Thyroid gland (tissue), 4 donors: ENCODE results near the gene GCN1.

Experiments used
- POLR2A ChIP-seq, 2 donors: fragments of 450-650 bp; IDR thresholded peaks; one replicate each; pipeline ENCODE4 v1.6.1; 2017; ENCODE audit warnings: antibody characterized with exemption in 2 of 2, mild to moderate bottlenecking in 2 of 2, moderate library complexity in 1 of 2
- TF ChIP-seq, protein P1 (sequence below), 6 experiments: fragments of 200-600 bp in 3 of 6; fragments of 450-650 bp in 3 of 6; sonication (generic) in 3 of 6; IDR thresholded peaks; one replicate each; pipeline ENCODE4 v1.5.1; 2016 to 2019; ENCODE audit warnings: antibody characterized with exemption in 6 of 6, mild to moderate bottlenecking in 2 of 6, inconsistent platforms in 1 of 6, moderate library complexity in 1 of 6

DNA sequence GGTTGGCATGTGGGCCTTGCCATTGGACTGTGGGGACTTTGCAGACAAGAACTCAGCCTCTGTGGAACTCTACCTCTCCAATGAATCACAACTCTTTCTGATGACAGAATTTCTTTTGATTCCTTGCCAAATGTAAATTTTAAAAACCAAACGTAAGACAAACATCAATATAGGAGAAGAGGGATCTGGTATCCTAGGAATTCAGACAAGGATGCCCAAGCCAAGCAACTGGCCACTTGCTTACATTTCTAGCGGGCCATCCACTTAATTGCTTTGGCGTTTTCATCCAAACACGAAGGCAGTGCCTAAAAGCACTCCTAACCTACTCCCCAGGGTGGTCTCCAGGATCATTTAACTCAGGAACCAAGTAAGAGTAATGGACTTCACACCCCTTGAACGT lies 54.6 kb downstream of the GCN1 start:
- TF ChIP-seq, protein P1, sequence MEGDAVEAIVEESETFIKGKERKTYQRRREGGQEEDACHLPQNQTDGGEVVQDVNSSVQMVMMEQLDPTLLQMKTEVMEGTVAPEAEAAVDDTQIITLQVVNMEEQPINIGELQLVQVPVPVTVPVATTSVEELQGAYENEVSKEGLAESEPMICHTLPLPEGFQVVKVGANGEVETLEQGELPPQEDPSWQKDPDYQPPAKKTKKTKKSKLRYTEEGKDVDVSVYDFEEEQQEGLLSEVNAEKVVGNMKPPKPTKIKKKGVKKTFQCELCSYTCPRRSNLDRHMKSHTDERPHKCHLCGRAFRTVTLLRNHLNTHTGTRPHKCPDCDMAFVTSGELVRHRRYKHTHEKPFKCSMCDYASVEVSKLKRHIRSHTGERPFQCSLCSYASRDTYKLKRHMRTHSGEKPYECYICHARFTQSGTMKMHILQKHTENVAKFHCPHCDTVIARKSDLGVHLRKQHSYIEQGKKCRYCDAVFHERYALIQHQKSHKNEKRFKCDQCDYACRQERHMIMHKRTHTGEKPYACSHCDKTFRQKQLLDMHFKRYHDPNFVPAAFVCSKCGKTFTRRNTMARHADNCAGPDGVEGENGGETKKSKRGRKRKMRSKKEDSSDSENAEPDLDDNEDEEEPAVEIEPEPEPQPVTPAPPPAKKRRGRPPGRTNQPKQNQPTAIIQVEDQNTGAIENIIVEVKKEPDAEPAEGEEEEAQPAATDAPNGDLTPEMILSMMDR (IDR thresholded peaks at IDR 0.05): no peak
- no peak for TF ChIP-seq POLR2A (IDR thresholded peaks at IDR 0.05)
